ENCODE measurements around the gene CEACAM19. TPM values are rescaled to one million over a fixed set of nuclear protein-coding genes. Genes with fewer than 3 reads are reported as not detected.
"Not testable (repeated sequence)": the region's sequence is repeated elsewhere in the genome, so short reads cannot be mapped to it uniquely, and the experiment has no call there.

Gene CEACAM19
- under 1 TPM; 0.17 to 0.27 TPM for total RNA-seq

GRCh38 chr19:44671400-44671799, at the start of gene CEACAM19:
CEACAM19 (plus strand) TSS chr19:44671482; CDS start chr19:44671932, 450 bp downstream.
- H3K4me1 Mint-ChIP-seq (ENCODE audit: low read depth): no peaks in the 10 kb centered on the region

GRCh38 chr19:44623080-44623479, 48.2 kb upstream of the CEACAM19 start:
- Mint-ChIP-seq H3K36me3 (ENCODE audit: low read depth) (no peaks in the 10 kb centered on the region), H3K4me3 (no peak overlapping the region), H3K9me3 (peaks cover 2% of the 10 kb centered on the region), H3K27me3 (ENCODE audit: low read depth) (no peaks in the 10 kb centered on the region), H3K4me1 (ENCODE audit: low read depth) (no peaks in the 10 kb centered on the region), H3K27ac (no peak overlapping the region)
- intact Hi-C loops (cut with micrococcal nuclease): no loop called here
- DNase-seq: no peak
- CTCF ChIA-PET: no interaction called here

More at GRCh38 chr19:44671400-44671799, at the start of gene CEACAM19:
- Mint-ChIP-seq H3K4me3 (no peak within 1 kb of the TSS), H3K9me3 (no peaks in the 10 kb centered on the region), H3K36me3 (ENCODE audit: low read depth) (no peaks in the 10 kb centered on the region), H3K27ac (no peak within 1 kb of the TSS), H3K27me3 (ENCODE audit: low read depth) (no peaks in the 10 kb centered on the region)
- CTCF ChIA-PET: no interaction called here
- no peak for DNase-seq
- intact Hi-C loops (cut with micrococcal nuclease): no loop called here

GRCh38 chr19:44623626-44624025, 47.7 kb upstream of the CEACAM19 start:
- CTCF ChIA-PET: no interaction called here
- H3K36me3 Mint-ChIP-seq (ENCODE audit: low read depth): no peaks in the 10 kb centered on the region
- no peak overlapping the region for H3K4me3 Mint-ChIP-seq
- intact Hi-C loops (cut with micrococcal nuclease): no loop called here
- DNase-seq: no peak
- no peak overlapping the region for H3K27ac Mint-ChIP-seq
- H3K9me3 Mint-ChIP-seq: peaks cover 2% of the 10 kb centered on the region
- H3K4me1 Mint-ChIP-seq (ENCODE audit: low read depth): no peaks in the 10 kb centered on the region
- H3K27me3 Mint-ChIP-seq (ENCODE audit: low read depth): no peaks in the 10 kb centered on the region

GRCh38 chr19:44624840-44625354, 46.4 kb upstream of the CEACAM19 start:
- Mint-ChIP-seq H3K27ac (no peak overlapping the region), H3K36me3 (ENCODE audit: low read depth) (no peaks in the 10 kb centered on the region), H3K27me3 (ENCODE audit: low read depth) (no peaks in the 10 kb centered on the region), H3K4me1 (ENCODE audit: low read depth) (no peaks in the 10 kb centered on the region), H3K4me3 (no peak overlapping the region), H3K9me3 (peaks cover 2% of the 10 kb centered on the region)
- intact Hi-C loops (cut with micrococcal nuclease): no loop called here
- CTCF ChIA-PET: interaction anchor here (0.7 kb wide), 1 partner anchor 33 kb away, joined by 4 read pairs; no protein-coding TSS in a partner anchor
- no peak for DNase-seq

- CTCF ChIA-PET; H3K4me1 Mint-ChIP-seq (ENCODE audit: low read depth); H3K36me3 Mint-ChIP-seq (ENCODE audit: low read depth); H3K4me3 Mint-ChIP-seq; H3K27me3 Mint-ChIP-seq (ENCODE audit: low read depth); DNase-seq; intact Hi-C loops (cut with micrococcal nuclease); H3K27ac Mint-ChIP-seq; H3K9me3 Mint-ChIP-seq: not testable (repeated sequence)
Measured at GRCh38 chr19:44625637-44626036, 45.6 kb upstream of the CEACAM19 start.

- CTCF ChIA-PET: interaction anchor here (0.6 kb wide), 1 partner anchor 52 kb away, joined by 4 read pairs; no protein-coding TSS in a partner anchor
Measured at GRCh38 chr19:44626048-44626624, 45.1 kb upstream of the CEACAM19 start.

GRCh38 chr19:44627631-44628030, 43.7 kb upstream of the CEACAM19 start:
- no peak overlapping the region for H3K4me3 Mint-ChIP-seq
- intact Hi-C loops (cut with micrococcal nuclease): no loop called here
- no peak for DNase-seq
- no peaks in the 10 kb centered on the region for H3K27me3 Mint-ChIP-seq (ENCODE audit: low read depth)
- peaks cover 2% of the 10 kb centered on the region for H3K9me3 Mint-ChIP-seq
- H3K36me3 Mint-ChIP-seq (ENCODE audit: low read depth): no peaks in the 10 kb centered on the region
- CTCF ChIA-PET: no interaction called here
- no peaks in the 10 kb centered on the region for H3K4me1 Mint-ChIP-seq (ENCODE audit: low read depth)
- H3K27ac Mint-ChIP-seq: no peak overlapping the region

More at GRCh38 chr19:44626048-44626624, 45.1 kb upstream of the CEACAM19 start:
- H3K4me3 Mint-ChIP-seq: no peak overlapping the region
- no peaks in the 10 kb centered on the region for H3K27me3 Mint-ChIP-seq (ENCODE audit: low read depth)
- intact Hi-C loops (cut with micrococcal nuclease): no loop called here
- H3K4me1 Mint-ChIP-seq (ENCODE audit: low read depth): no peaks in the 10 kb centered on the region
- no peak overlapping the region for H3K27ac Mint-ChIP-seq
- DNase-seq: no peak
- H3K36me3 Mint-ChIP-seq (ENCODE audit: low read depth): no peaks in the 10 kb centered on the region
- peaks cover 2% of the 10 kb centered on the region for H3K9me3 Mint-ChIP-seq

- no peaks in the 10 kb centered on the region for H3K27me3 Mint-ChIP-seq (ENCODE audit: low read depth)
- no peak for DNase-seq
- no peak overlapping the region for H3K4me3 Mint-ChIP-seq
- CTCF ChIA-PET: no interaction called here
- H3K9me3 Mint-ChIP-seq: peaks cover 2% of the 10 kb centered on the region
- intact Hi-C loops (cut with micrococcal nuclease): no loop called here
- H3K27ac Mint-ChIP-seq: no peak overlapping the region
- no peaks in the 10 kb centered on the region for H3K36me3 Mint-ChIP-seq (ENCODE audit: low read depth)
- no peaks in the 10 kb centered on the region for H3K4me1 Mint-ChIP-seq (ENCODE audit: low read depth)
Measured at GRCh38 chr19:44628793-44629192, 42.5 kb upstream of the CEACAM19 start.

- H3K4me3 Mint-ChIP-seq; DNase-seq; H3K27ac Mint-ChIP-seq; H3K9me3 Mint-ChIP-seq; H3K27me3 Mint-ChIP-seq (ENCODE audit: low read depth); H3K36me3 Mint-ChIP-seq (ENCODE audit: low read depth); CTCF ChIA-PET; intact Hi-C loops (cut with micrococcal nuclease); H3K4me1 Mint-ChIP-seq (ENCODE audit: low read depth): not testable (repeated sequence)
Measured at GRCh38 chr19:44631611-44632010, 39.7 kb upstream of the CEACAM19 start.

- DNase-seq; H3K4me3 Mint-ChIP-seq; H3K27me3 Mint-ChIP-seq (ENCODE audit: low read depth); H3K36me3 Mint-ChIP-seq (ENCODE audit: low read depth); H3K27ac Mint-ChIP-seq; H3K9me3 Mint-ChIP-seq; intact Hi-C loops (cut with micrococcal nuclease); H3K4me1 Mint-ChIP-seq (ENCODE audit: low read depth): not testable (repeated sequence)
- CTCF ChIA-PET: interaction anchor here (0.7 to 1.4 kb wide), 2 partner anchors 26 to 63 kb away, joined by 3 to 4 read pairs; no protein-coding TSS in a partner anchor
Measured at GRCh38 chr19:44634058-44634457, 37.2 kb upstream of the CEACAM19 start.

GRCh38 chr19:44634785-44635184, 36.5 kb upstream of the CEACAM19 start:
- Mint-ChIP-seq H3K27ac (no peak overlapping the region), H3K4me3 (no peak overlapping the region), H3K27me3 (ENCODE audit: low read depth) (peaks cover 3% of the 10 kb centered on the region), H3K9me3 (peaks cover 3% of the 10 kb centered on the region), H3K4me1 (ENCODE audit: low read depth) (no peaks in the 10 kb centered on the region), H3K36me3 (ENCODE audit: low read depth) (no peaks in the 10 kb centered on the region)
- CTCF ChIA-PET: interaction anchor here (0.7 to 1.4 kb wide), 3 partner anchors 22 to 64 kb away, joined by 3 to 5 read pairs (median 4); no protein-coding TSS in a partner anchor
- DNase-seq: no peak
- intact Hi-C loops (cut with micrococcal nuclease): no loop called here

GRCh38 chr19:44635581-44636438, 35.5 kb upstream of the CEACAM19 start:
- CTCF ChIA-PET: interaction anchor here (0.6 to 1.4 kb wide), 4 partner anchors 17 to 660 kb away, joined by 3 to 5 read pairs (median 4); no protein-coding TSS in a partner anchor
- Mint-ChIP-seq H3K36me3 (ENCODE audit: low read depth) (no peaks in the 10 kb centered on the region), H3K9me3 (peaks cover 3% of the 10 kb centered on the region), H3K4me3 (no peak overlapping the region), H3K27me3 (ENCODE audit: low read depth) (peaks cover 3% of the 10 kb centered on the region), H3K27ac (no peak overlapping the region), H3K4me1 (ENCODE audit: low read depth) (no peaks in the 10 kb centered on the region)
- no peak for DNase-seq
- intact Hi-C loops (cut with micrococcal nuclease): no loop called here
